AG08396 (cell line): ENCODE data around the gene EXOSC5.
"Not testable (repeated sequence)": the region's sequence is repeated elsewhere in the genome, so short reads cannot be mapped to it uniquely, and the experiment has no call there.

Experiments
- DNase-seq: peaks from one replicate; pipeline ENCODE4 v3.0.0; 2012; ENCODE audit warnings: low spot score, mixed read lengths

EXOSC5 gene

DNA sequence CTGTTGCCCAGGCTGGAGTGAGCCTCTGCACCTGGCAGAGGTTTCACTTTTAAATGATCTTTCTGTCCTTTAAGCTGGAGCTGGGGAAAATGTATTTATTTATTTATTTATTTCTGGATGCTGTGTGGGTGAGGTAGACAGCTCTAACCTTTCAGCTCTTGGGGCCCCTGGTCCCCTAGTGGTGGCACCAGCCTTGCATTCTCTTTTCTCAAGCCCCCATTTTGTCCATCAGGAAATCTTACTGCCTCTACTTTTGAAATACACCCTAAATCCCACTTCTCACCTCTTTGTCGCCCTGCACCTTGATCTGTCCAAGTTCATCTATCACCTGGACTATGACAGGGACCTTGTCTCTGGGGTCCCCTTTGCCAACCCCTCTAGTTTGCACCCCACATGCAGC, 31.1 kb downstream of the EXOSC5 start:
- DNase-seq = no peak

DNA sequence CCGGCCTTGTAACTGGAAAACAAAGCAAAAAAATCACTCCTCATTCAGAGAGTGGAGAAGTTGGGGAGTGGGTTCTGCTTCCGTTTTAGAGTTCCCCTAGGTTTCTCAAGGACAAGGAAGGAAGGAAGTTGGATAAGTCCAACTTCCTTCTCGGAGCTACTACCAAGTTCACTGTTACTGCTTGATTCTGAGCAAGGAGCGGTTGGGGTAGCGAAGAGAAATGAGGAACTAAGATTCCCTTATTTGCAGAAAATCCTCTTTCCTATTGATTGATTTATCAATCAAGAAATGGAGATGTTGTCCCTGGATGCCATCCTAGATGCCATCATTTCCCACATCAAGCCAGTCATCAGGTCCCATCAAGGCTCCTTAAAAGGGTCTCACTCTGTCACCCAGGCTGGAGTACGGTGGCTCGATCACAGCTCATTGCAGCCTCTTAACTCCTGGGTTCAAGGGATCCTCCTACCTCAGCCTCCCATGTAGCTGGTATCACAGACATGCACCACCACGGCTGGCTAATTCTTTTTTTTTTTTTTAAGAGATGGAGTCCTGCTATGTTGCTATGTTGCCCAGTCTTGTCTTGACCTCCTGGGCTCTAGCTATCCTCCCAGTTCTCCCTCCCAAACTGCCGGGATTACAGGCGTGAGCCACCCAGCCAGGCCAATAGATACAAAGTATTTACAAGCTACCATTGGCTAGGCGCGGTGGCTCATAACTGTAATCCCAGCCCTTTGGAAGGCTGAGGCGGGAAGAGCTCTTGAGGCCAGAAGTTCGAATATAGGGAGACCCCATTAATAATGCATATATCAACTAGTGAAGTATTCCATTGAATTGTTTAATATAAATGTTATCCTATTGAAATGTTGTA, 32.4 kb downstream of the EXOSC5 start:
- DNase-seq = no peak

DNA sequence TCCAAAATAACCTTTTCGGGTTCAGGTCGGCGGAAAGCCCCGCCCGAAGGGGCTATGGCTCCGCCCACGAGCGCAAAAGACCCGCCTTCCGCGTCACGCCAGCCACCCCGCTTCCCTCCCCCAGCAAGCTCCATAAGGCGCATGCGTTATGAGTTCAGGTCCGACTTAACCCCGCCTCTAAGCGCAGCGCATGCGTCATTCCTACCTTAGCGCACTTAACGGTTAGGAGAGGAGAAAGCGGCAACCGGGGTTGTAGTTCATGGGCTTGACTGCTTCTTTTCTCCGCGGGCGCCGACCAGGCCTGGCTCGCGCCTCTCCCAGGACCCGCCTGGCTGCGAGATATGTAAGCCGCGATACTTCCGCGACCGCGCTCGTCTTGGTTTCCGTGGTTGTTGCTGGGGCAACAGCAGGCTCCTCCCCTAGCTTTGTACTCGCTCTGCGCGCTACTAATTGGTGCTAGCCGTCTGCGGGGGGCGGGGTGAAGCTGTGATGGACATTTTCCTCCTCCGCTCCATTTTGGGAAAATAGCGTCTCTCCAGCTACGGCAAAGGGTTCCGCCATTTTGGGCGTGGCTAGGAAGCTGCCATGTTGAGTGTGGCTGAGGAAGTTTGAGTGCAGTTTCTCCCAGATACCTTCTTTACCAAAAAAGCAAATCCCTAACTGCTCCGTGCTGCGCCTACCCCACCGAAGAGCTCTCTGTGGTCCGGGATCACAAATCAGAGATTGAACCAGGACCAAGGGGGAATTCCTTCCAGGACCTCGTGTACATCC, 33.2 kb downstream of the EXOSC5 start, which contains the start of gene B9D2:
TSS of gene B9D2 (minus strand) at position 397 of the 771 bp plus-strand sequence. CDS start 630 bp downstream, outside the sequence.
- DNase-seq = peak; percentile 97

DNA sequence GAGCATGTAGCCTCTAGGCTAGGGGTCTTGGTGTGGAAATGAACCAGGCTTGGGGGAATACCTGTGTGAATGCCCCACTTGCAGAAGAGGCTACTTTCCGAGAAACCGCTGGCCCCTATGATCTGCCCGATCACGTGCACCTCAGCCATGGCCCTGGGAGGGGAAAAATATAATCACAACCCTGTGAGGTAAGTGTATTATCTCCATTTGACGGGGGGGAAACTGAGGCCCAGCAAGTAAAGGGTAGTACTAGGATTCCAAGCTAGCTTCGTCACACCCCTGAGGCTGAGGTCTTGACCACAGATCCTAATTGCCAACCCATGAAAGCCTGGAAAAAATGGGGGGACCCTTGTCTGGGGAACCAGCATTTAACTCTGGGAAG, 33.8 kb downstream of the EXOSC5 start:
- no peak for DNase-seq

DNA sequence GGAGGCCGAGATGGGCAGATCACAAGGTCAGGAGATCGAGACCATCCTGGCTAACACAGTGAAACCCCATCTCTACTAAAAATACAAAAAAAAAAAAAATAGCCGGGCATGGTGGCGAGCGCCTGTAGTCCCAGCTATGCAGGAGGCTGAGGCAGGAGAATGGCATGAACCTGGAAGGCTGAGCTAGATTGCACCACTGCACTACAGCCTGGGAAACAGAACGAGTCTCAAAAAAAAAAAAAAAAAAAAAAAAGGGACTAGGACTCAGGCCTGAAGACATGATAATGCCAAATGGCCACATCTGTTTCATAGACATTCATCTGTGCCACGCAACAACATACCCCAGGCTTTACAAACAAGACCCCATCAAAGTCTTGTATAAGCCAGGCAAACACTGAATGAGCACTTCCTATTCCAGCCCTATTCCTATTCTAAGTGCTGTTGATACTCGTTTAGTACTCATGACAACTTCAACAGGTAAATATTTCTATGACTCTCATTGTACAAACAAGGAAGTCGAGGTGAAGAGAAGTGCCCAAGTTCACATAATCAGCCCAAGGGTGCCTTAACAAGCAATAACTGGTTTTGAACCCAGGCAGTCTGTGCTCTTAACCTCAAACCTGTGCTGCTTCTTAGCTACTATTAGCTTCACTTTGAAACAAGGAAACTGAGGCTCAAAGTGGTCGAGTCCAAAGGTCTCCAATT, 34.9 kb downstream of the EXOSC5 start:
- no peak for DNase-seq

DNA sequence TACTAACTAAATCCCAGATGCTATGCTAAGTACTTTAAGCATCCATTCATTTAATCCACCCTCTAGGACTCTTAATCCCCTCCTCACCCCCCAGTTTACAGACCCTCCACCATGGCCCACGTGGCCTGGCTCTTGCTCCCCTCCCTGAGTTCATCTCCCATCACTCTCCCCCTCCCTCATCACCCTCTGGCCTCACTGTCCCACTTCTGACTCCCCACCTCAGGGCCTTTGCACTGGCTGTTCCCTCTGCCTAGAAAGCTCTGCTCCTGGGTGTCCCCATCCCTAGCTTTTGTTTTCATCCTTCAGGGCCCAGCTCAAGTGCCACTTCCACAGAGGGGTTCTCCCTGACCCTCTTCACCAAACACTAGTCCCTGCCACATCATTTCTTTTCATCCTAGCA, 37.4 kb downstream of the EXOSC5 start:
- DNase-seq = no peak

DNA sequence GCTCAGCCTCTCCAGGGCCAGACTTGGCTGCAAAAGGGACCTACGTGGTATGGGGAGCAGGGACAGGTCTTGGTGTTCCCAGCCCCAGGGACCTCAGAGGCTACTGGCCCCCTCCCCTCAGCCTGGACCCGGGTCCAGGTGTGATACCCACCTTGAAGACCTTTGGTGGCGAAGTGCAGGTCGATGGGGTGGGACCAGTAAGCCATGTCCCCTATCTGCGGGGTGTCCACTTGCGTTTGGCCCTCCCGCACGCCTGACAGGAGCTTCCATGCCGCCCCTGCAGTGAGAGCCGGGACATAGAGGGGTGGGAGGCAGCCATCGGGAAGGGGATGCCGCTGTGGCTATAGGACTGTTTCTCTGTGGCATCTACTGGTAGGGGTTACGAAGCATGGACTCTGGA, 39.4 kb downstream of the EXOSC5 start:
- no peak for DNase-seq

DNA sequence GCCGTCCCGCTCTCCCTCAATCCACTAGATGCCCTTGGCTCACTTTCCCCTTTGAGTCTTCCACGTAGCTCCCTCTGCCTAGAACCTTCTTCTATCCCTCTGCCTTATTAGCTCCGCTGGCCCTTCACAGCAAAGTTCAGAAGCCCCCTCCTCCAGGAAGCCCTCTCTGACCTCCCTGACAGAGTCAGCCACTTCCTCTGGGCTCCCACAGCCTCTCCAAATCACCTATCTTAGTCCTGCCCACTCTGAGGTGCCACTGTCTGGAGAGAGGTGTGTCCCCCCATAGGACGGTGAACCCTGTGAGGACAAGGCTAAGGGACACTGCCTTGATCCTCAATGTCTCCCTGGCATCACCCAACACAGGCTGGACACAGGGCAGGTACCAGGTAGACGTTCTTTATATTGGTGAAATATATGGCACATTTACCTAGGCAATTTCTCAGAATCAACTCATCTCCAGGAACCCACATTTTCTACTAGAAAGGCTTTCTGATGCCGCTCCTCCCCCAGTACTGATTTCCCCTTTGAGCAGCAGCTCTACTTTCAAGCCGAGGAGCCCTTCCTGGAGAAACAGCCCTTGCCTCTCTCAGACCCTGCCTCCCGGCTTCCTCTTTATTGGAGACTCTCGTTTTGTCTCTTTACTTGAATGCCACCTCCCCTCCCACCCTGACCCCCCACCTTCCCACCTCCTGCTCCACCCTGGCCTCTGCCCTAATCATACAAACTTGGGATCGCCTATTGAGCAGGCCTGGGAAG, 40.0 kb downstream of the EXOSC5 start:
- DNase-seq = no peak

DNA sequence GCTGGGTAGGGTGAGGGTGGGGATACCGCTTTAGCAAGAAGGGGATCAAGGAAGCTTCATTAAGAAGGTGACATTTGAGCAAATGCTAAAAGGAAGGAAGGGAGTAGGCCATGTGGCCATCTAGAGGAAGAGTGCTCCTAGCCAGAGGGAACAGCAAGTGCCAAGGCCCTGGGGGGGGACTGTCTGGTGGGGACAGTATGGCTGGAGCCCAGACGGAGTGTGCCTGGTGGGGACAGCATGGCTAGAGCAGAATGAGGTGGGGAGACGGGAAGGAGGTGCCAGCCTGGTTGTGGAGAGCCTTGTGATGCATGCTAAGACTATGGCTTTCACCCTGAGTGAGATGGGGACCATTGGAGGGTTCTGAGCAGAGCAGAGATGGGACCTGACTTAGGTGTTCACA, 41.4 kb downstream of the EXOSC5 start:
- DNase-seq = no peak

DNA sequence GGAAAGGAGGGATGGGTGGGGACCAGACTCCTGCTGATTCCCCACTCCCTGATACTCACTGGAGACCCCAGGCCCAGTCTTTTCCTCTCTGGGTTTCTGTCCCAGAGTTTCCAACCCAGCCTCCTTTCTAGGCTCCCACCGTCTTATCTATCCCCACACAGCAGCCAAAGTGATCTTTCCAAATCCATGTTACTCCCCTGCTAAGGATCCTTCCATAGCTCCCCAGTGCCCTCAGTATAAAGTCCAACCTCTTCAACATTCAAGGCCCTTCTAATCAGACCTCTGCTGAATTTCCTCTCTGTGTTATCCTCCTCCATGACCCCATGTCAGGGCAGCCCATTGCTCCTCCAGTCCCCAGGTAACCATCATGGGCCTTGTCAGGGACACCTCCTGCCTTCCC, 42.1 kb downstream of the EXOSC5 start:
- no peak for DNase-seq

DNA sequence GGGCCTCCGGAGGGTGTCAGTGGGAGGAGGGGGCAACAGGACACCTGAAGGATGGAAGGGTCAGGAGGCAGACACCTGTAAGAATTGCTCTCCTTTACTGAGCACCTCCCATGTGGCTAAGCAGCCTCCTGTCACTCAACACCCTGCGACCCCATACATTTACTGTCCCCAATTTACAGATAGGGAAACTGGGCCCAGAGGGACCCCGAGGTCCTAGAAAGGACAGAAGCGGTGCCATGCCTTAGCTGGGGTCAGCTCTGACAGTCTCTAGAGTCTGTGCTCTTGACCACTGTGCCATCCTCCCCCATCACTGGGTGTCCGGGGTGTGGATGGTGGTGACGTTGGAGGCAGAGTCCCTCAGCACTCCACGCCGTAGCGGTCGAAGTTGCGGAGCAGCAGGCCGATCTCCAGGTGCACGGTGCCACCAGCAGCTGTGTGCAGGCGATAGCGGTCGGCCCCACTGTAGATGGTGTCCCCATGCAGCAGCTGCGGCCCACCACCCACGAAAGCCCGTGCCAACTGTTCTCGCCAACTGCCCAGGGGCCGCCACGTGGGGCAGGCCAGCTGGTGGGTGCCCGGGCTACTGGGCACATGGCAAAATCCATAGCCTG, 42.7 kb downstream of the EXOSC5 start:
- DNase-seq = no peak

DNA sequence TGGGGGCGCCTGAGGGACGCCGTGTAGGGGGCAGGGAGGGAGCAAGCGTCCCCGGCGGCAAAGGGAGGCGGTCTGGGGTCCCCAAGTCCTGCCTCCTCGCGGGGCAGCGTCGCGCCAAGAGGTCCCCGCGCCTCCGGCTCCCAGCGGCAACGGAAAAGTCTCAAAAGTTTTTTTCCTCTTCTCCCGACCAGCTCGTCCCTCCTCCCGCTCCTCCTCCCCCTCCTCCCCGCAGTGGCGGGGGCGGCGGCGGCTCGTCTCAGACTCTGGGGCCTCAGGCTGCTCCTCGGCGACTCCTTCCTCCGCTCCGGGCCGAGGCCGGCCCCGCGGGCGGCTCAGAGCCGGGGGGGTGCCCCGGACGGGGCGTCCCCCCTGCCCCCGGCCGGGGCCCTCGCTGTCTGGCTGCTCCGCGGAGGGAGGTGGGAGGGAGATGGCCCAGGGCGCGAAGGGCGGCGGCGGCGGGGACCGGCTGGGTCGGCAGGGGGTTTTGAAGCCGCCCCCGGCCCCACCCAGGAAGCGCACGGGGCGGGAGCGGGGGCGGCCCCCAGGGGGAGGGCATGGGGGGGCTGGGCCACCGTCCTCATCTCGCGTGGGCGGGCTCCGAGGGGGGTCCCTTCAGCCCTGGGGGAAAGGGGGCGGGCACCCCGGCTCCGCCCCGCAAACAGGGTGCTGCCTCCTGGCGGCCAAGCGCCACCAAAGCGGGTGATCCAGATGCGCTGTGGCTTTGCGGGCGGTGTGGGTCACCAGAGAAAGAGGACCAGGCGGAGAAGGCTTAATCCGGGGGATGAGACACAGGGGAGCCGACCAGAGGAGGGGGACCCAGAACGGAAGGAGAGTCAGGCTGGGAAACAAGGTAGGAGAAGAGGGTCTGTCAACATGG, 43.5 kb downstream of the EXOSC5 start, which contains the start of gene TGFB1:
TSS of gene TGFB1 (minus strand) at position 457 of the 877 bp plus-strand sequence. CDS start 878 bp downstream, outside the sequence.
- DNase-seq = peak; percentile 98

DNA sequence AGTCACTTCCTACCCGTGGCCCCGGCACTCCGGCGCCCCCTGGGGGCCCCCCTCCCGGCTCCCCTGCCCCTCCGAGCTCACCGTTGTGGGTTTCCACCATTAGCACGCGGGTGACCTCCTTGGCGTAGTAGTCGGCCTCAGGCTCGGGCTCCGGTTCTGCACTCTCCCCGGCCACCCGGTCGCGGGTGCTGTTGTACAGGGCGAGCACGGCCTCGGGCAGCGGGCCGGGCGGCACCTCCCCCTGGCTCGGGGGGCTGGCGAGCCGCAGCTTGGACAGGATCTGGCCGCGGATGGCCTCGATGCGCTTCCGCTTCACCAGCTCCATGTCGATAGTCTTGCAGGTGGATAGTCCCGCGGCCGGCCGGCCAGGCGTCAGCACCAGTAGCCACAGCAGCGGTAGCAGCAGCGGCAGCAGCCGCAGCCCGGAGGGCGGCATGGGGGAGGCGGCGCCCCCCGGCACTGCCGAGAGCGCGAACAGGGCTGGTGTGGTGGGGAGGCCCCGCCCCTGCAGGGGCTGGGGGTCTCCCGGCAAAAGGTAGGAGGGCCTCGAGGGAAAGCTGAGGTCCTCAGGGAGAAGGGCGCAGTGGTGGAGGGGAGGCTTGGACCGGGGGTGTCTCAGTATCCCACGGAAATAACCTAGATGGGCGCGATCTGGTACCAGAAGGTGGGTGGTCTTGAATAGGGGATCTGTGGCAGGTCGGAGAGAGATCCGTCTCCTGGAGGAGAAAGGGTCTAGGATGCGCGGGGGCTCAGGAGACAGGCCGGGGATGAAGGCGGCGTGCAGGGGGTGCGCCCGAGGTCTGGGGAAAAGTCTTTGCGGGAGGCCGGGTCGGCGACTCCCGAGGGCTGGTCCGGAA, 44.3 kb downstream of the EXOSC5 start:
- peak; percentile 79 for DNase-seq

DNA sequence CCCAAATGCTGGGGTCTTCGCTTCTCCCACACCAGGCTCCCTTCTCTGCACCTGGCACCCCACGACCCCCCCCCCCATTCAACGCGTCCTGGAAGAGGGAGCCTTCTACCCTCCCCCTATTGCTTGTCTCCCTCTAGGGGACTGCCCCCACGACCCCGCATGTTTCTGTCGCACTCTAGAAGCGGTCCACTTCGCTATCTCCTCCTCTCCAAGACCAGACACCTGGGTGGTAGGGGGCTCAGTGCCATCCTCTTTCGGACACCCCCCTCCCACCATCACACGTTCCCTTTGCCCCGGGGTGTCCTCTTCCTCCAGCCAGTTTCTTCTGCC, 44.9 kb downstream of the EXOSC5 start:
- no peak for DNase-seq

DNA sequence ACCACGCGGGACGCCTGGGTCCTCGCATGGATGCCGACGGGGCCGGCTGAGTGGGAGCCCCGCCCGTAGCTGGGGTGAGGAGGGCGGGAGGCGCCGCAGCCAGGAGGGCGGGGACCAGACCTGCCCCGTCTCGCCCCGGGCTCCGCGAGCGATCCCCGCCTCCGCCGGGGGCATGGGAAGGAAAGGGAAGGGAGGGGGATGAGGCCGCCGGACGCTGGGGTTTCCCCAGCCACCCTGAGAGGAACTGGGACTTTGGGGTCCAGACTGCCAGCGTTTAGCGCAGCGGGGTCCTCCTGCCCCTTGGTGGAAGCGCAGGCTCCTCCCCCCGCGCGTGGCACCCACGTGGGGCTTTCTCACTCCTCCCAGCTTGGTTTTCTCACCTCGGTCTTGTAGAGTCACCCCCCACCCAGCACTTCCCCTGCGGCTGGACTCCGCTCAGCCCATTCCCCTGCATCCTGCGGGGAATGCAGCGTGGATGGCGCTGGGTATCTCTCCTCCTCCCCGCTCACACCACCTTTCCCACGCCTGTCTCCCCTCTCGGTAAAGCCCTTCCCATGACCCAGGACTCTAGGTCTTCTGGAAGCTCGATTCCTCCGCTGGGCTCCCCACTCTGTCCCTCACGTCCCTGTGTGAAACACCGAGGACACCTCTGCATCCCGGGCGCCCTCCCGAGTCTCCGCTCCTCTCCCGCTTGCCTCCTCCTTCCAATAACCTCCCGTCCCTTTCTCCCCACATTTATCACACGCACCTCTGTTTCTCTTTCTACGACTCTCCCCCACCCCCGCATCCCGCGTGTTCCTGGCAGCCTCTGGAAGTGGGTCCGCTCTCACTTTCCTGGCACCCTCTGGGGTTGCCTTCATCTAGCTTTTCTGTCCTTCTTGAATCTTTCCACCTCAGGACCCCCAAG, 45.6 kb downstream of the EXOSC5 start:
- DNase-seq = peak; percentile 86

DNA sequence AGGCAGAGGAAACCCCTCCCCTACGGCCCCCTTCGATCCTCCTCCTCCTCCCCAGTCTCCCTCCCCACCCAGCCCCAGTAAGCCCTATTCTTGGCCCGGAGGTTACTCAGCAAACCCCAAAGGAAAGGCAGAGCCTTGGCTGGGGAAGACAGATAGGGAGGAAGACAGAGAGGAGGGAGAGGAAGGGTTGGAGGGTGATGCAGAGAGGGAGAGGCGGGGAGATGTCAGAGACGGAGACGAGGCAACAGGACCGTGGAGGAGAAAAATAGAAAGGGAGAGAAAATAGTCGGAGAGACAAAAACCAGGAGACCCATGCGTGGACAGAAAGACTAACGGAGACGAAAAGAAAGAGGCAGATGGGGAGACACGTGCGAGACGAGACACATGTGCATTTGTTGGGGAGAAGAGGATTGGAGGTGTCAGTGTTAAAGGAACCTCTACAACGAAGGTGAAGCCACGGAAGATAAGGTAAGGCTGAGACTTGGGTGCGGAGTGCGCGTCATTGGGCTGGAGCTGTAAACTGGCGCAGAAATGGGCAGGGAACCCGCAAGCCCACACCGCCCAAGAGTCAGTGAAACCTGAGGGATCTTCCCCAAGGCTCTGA, 46.3 kb downstream of the EXOSC5 start:
- no peak for DNase-seq

DNA sequence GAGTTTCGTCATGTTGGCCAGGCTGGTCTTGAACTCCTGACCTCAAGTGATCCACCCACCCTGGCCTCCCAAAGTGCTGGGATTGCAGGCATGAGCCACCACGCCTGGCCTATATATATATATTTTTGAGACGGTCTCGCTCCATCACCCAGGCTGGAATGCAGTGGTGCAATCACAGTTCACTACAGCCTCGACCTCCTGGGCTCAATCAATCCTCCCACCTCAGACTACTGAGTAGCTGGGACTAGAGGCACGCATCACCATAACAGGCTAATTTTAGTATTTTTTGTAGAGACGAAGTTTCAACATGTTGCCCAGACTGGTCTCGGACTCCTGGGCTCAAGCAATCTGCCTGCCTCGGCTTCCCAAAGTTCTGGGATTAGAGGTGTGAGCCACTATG, 50.2 kb downstream of the EXOSC5 start:
- not testable (repeated sequence) for DNase-seq

DNA sequence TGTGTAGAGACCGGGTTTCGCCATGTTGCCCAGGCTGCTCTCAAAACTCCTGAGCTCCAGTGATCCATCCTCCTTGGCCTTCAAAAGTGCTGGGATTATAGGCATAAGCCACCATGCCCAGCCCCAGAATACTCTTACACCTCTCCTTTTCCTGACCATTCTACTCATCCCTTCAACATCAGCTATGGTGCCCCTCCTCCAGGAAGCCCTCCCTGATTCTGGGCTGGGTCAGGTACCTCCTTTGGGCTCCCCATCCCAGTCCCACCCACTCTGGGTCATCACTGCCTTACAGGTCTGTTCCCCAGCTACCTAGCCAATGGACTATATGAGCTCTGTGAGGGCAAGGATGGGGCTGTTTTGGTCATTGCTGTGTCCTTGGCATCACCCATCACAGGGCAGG, 53.0 kb downstream of the EXOSC5 start:
- DNase-seq = no peak
